H1 (cell line): ENCODE measurements around the gene PATL2. TPM values are rescaled to one million over a fixed set of nuclear protein-coding genes. Genes with fewer than 3 reads are reported as not detected.

Experiments
- CTCF ChIA-PET: fragments of 300-600 bp; sonication (Branson Sonifier 250); formaldehyde crosslinking; loops from one replicate; lab custom pipeline; 2021; ENCODE audit not compliant: partially characterized antibody; lab: Charles Lee
- POLR2A ChIA-PET: fragments of 300-600 bp; sonication (Branson Sonifier 250); formaldehyde crosslinking; loops from one replicate; lab custom pipeline; 2021; ENCODE audit warnings: inconsistent platforms; ENCODE audit not compliant: partially characterized antibody; lab: Charles Lee
- DNase-seq, 2 experiments: peaks; one replicate each; pipeline versions ENCODE4 v3.0.0 to v3.0.0-alpha.2; 2010 to 2022; ENCODE audit warnings: low spot score in 2 of 2, low read depth in 1 of 2, mixed read lengths in 1 of 2
- FAIRE-seq: peaks from 2 replicates; lab custom pipeline; 2011; peaks lifted over from hg19 to GRCh38; lab: Jason Lieb, UNC
- H2AFZ ChIP-seq: 2 replicates; pipeline ENCODE4 v1.8.1; 2012; ENCODE audit warnings: low read length, inconsistent platforms
- H2AK5ac ChIP-seq: 2 replicates; pipeline ENCODE4 v1.6.1; 2013; ENCODE audit warnings: low read depth, low read length
- H2BK120ac ChIP-seq: replicated peaks from 2 replicates; pipeline ENCODE3; 2013; ENCODE audit warnings: low read depth, low read length, inconsistent platforms
- H2BK12ac ChIP-seq: 2 replicates; pipeline ENCODE4 v1.6.1; 2013; ENCODE audit warnings: low read depth, low read length
- H2BK15ac ChIP-seq: 2 replicates; pipeline ENCODE4 v1.6.1; 2013; ENCODE audit warnings: low read length
- H2BK20ac ChIP-seq: 2 replicates; pipeline ENCODE4 v1.6.1; 2013; ENCODE audit warnings: low read length
- H2BK5ac ChIP-seq: 2 replicates; pipeline ENCODE4 v1.6.1; 2013; ENCODE audit warnings: low read depth, low read length
- H3K14ac ChIP-seq: 2 replicates; pipeline ENCODE4 v1.6.1; 2013; ENCODE audit warnings: inconsistent platforms; ENCODE audit not compliant: insufficient read length
- H3K18ac ChIP-seq: 2 replicates; pipeline ENCODE4 v1.6.1; 2013; ENCODE audit warnings: low read length; ENCODE audit errors: extremely low read depth
- H3K23ac ChIP-seq: 2 replicates; pipeline ENCODE4 v1.6.1; 2013; ENCODE audit warnings: inconsistent platforms; ENCODE audit not compliant: insufficient read length
- H3K23me2 ChIP-seq: 2 replicates; pipeline ENCODE4 v1.6.1; 2013; ENCODE audit warnings: low read depth, low read length
- H3K27ac ChIP-seq: 2 replicates; pipeline ENCODE4 v1.6.1; 2011; ENCODE audit warnings: low read depth, low read length, inconsistent platforms
- H3K27me3 ChIP-seq, 4 experiments: replicated peaks in 1 of 4; 1 replicate in 1 of 4; 2 replicates in 3 of 4; pipeline versions ENCODE4 v1.6.1 to v1.8.1; 2011 to 2013; ENCODE audit warnings: low read length in 3 of 4, mild to moderate bottlenecking in 3 of 4, inconsistent platforms in 2 of 4, mixed read lengths in 2 of 4, moderate library complexity in 1 of 4; ENCODE audit not compliant: control insufficient read depth in 3 of 4, insufficient read depth in 3 of 4; ENCODE audit errors: extremely low read depth in 1 of 4
- H3K36me3 ChIP-seq, 4 experiments: 2 replicates each; pipeline versions ENCODE4 v1.6.1 to v1.8.1; 2011 to 2013; ENCODE audit warnings: mild to moderate bottlenecking in 4 of 4, low read length in 3 of 4, moderate library complexity in 2 of 4, control low read depth in 1 of 4, inconsistent platforms in 1 of 4; ENCODE audit not compliant: insufficient read depth in 4 of 4, control insufficient read depth in 2 of 4
- H3K4ac ChIP-seq: replicated peaks from 2 replicates; pipeline ENCODE3; 2013; ENCODE audit warnings: low read length, low read depth, mixed read lengths, inconsistent platforms; ENCODE audit not compliant: insufficient read length
- H3K4me1 ChIP-seq, 4 experiments: replicated peaks in 1 of 4; 1 replicate in 1 of 4; 2 replicates in 3 of 4; pipeline versions ENCODE4 v1.6.1 to v1.8.1; 2011 to 2013; ENCODE audit warnings: low read length in 3 of 4, inconsistent platforms in 2 of 4, mixed read lengths in 1 of 4; ENCODE audit not compliant: insufficient read depth in 4 of 4, control insufficient read depth in 3 of 4
- H3K4me2 ChIP-seq, 2 experiments: 2 replicates each; pipeline versions ENCODE4 v1.6.1 to v1.8.1; 2011 to 2013; ENCODE audit warnings: low read depth in 2 of 2, low read length in 2 of 2, control low read depth in 1 of 2, inconsistent platforms in 1 of 2, mild to moderate bottlenecking in 1 of 2; ENCODE audit not compliant: insufficient read depth in 1 of 2
- H3K4me3 ChIP-seq, 4 experiments: fragments of 200-600, 300-600 bp in 1 of 4; sonication (generic), shearing (Covaris generic), sonication (Bioruptor Twin) in 1 of 4; 2 replicates each; pipeline versions ENCODE4 v1.5.1 to v1.8.1; 2011 to 2016; ENCODE audit warnings: low read length in 4 of 4, low read depth in 3 of 4, control low read depth in 2 of 4, inconsistent platforms in 2 of 4, mild to moderate bottlenecking in 2 of 4, mixed read lengths in 1 of 4, moderate library complexity in 1 of 4; ENCODE audit not compliant: insufficient read depth in 2 of 4; ENCODE audit errors: extremely low read depth in 1 of 4
- H3K56ac ChIP-seq: replicated peaks from 2 replicates; pipeline ENCODE3; 2013; ENCODE audit warnings: low read depth, mild to moderate bottlenecking, mixed read lengths, low read length, inconsistent platforms; ENCODE audit not compliant: insufficient read length
- H3K79me1 ChIP-seq: 2 replicates; pipeline ENCODE4 v1.6.1; 2013; ENCODE audit warnings: low read depth, low read length, control low read depth
- H3K79me2 ChIP-seq, 2 experiments: 2 replicates each; pipeline versions ENCODE4 v1.6.1 to v1.8.1; 2012 to 2013; ENCODE audit warnings: low read length in 2 of 2, mild to moderate bottlenecking in 2 of 2, inconsistent platforms in 1 of 2; ENCODE audit not compliant: insufficient read depth in 2 of 2, control insufficient read depth in 1 of 2
- H3K9ac ChIP-seq, 4 experiments: replicated peaks in 1 of 4; 1 replicate in 1 of 4; 2 replicates in 3 of 4; pipeline versions ENCODE4 v1.6.1 to v1.8.1; 2011 to 2013; ENCODE audit warnings: low read depth in 3 of 4, low read length in 3 of 4, control low read depth in 2 of 4, mild to moderate bottlenecking in 2 of 4, moderate library complexity in 2 of 4, inconsistent platforms in 1 of 4; ENCODE audit errors: extremely low read depth in 1 of 4
- H3K9me3 ChIP-seq, 2 experiments: 2 replicates each; pipeline versions ENCODE4 v1.6.1 to v1.8.1; 2012 to 2013; ENCODE audit warnings: mild to moderate bottlenecking in 2 of 2, moderate library complexity in 2 of 2, control low read depth in 1 of 2, inconsistent platforms in 1 of 2, low read depth in 1 of 2, low read length in 1 of 2, mixed read lengths in 1 of 2; ENCODE audit not compliant: insufficient read depth in 2 of 2
- H4K20me1 ChIP-seq, 2 experiments: replicated peaks in 1 of 2; 2 replicates each; pipeline versions ENCODE3 to v1.8.1; 2011 to 2013; ENCODE audit warnings: inconsistent platforms in 2 of 2, low read length in 2 of 2, mild to moderate bottlenecking in 1 of 2; ENCODE audit not compliant: insufficient read depth in 2 of 2, control insufficient read depth in 1 of 2
- H4K5ac ChIP-seq: 2 replicates; pipeline ENCODE4 v1.6.1; 2013; ENCODE audit warnings: low read length, low read depth, mixed read lengths, inconsistent platforms; ENCODE audit not compliant: insufficient read length
- H4K8ac ChIP-seq: 2 replicates; pipeline ENCODE4 v1.8.0; 2013; ENCODE audit warnings: mild to moderate bottlenecking, moderate library complexity, low read length, inconsistent platforms; ENCODE audit not compliant: insufficient read depth; ENCODE audit errors: extremely low read depth
- H4K91ac ChIP-seq: replicated peaks from 2 replicates; pipeline ENCODE3; 2013; ENCODE audit warnings: low read length, mixed read lengths, inconsistent platforms; ENCODE audit not compliant: insufficient read length
- KDM4A ChIP-seq: IDR thresholded peaks from one replicate; pipeline ENCODE4 v1.7.1; 2012; ENCODE audit warnings: low read depth, mild to moderate bottlenecking, moderate library complexity, low read length, inconsistent platforms; ENCODE audit not compliant: severe bottlenecking
- KDM5A ChIP-seq: fragments of 200-600 bp; IDR thresholded peaks from 2 replicates; pipeline ENCODE4 v1.7.1; 2012; ENCODE audit warnings: mild to moderate bottlenecking, low read length, inconsistent platforms, mixed read lengths
- NANOG ChIP-seq: IDR thresholded peaks from 2 replicates; pipeline ENCODE4 v1.6.1; 2011; ENCODE audit warnings: low read length, low read depth, mild to moderate bottlenecking, inconsistent platforms; ENCODE audit not compliant: insufficient read depth, poor library complexity, severe bottlenecking
- NRF1 ChIP-seq: IDR thresholded peaks from 2 replicates; pipeline ENCODE4 v1.6.1; 2011; ENCODE audit warnings: mild to moderate bottlenecking, low read depth, low read length, improper control_type of control experiment
- RBBP5 ChIP-seq: IDR thresholded peaks from 2 replicates; pipeline ENCODE4 v1.7.1; 2012; ENCODE audit warnings: low read depth, mild to moderate bottlenecking, inconsistent platforms, low read length, moderate library complexity, borderline replicate concordance
- SP4 ChIP-seq: IDR thresholded peaks from 2 replicates; pipeline ENCODE4 v1.6.1; 2012; ENCODE audit warnings: low read length, inconsistent platforms
- SRF ChIP-seq: IDR thresholded peaks from 2 replicates; pipeline ENCODE4 v1.6.1; 2011; ENCODE audit warnings: mild to moderate bottlenecking, low read depth, low read length, moderate library complexity
- TBP ChIP-seq: IDR thresholded peaks from 2 replicates; pipeline ENCODE4 v1.6.1; 2011; ENCODE audit warnings: low read depth, low read length, improper control_type of control experiment
- WGBS, 2 experiments: shearing (Covaris generic) in 1 of 2; methylation state at CpG; one replicate each; pipeline versions ENCODE4 v1.1.6 to v1.1.7; 2013 to 2015; ENCODE audit warnings: low lambda C conversion rate in 2 of 2, mixed read lengths in 2 of 2, inconsistent platforms in 1 of 2, low coverage in 1 of 2, missing lambda C conversion rate in 1 of 2; ENCODE audit not compliant: insufficient replicate concordance in 2 of 2, insufficient coverage in 1 of 2, insufficient read length in 1 of 2; ENCODE audit errors: extremely low coverage in 1 of 2, missing lambda C conversion rate in 1 of 2; 5-methylcytosine and 5-hydroxymethylcytosine counted together
- polyA plus RNA-seq, 7 experiments: library from polyadenylated mRNA; depleted of rRNA in 3 of 7; stranded (reverse) in 5 of 7; unstranded in 2 of 7; fragments of >200 nt in 5 of 7; fragments of 200-250 nt in 2 of 7; gene quantifications; 1 replicate in 5 of 7; 2 replicates in 1 of 7; 4 replicates in 1 of 7; pipeline versions ENCODE4 v1.2.1 to v1.2.3, GENCODE V29; 2011 to 2013; ENCODE audit warnings: missing spikeins in 2 of 7, mixed read lengths in 2 of 7
- total RNA-seq: library from RNA; stranded (reverse); fragmentation: NEBNext Ultra II Directional; extraction: Animal tissue kit (Norgen Biotek cat#: 25700); gene quantifications from 2 replicates; pipeline ENCODE4 v1.2.1, GENCODE V29; 2021
- TF ChIP-seq, protein P1 (sequence below): IDR thresholded peaks from 2 replicates; pipeline ENCODE4 v1.6.1; 2012; ENCODE audit warnings: inconsistent platforms
- TF ChIP-seq, protein P2 (sequence below): IDR thresholded peaks from 2 replicates; pipeline ENCODE4 v1.6.1; 2011; ENCODE audit warnings: low read depth, mild to moderate bottlenecking, low read length; ENCODE audit not compliant: insufficient read depth

The PATL2 gene
- total and polyA plus RNA-seq, 2 of the 8 experiments (the other 6 are each of a cell fraction or from before 2014, with no cell fraction given) = 0.65 to 1.3 TPM

DNA sequence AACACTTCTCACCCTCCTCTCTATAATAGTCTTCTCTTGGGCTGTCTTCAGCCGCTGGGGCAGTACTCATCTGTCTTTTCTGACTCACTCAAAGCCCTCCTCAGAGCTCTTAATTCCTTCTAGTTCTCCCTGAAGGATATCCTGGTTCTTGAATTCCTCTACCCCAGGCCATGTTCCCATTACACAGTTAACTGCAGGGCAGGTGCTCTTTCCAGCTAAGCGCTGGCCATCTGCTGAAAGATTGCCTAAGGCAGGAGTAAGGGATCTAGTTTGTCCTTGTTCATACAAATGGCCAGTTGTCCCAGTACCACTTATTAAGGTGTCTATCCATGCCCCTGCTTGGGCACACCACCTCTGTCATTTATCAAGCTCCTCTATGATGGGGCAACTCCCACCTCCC, 37.5 kb downstream of the PATL2 start:
- Histone ChIP-seq H3K27me3 (no peaks in the 10 kb centered on the region), H2BK5ac (no peak overlapping the region), H4K91ac (no peak overlapping the region), H3K4me1 (no peaks in the 10 kb centered on the region), H3K56ac (no peak overlapping the region), H3K4me3 (no peak overlapping the region), H3K36me3 (no peaks in the 10 kb centered on the region), H3K9me3 (no peaks in the 10 kb centered on the region), H3K79me2 (no peaks in the 10 kb centered on the region), H2BK12ac (no peak overlapping the region), H3K23me2 (no peaks in the 10 kb centered on the region), H3K9ac (no peak overlapping the region), H3K18ac (no peak overlapping the region), H2BK120ac (no peak overlapping the region), H3K4ac (no peak overlapping the region), H2BK20ac (no peak overlapping the region), H2AK5ac (no peak overlapping the region), H3K14ac (no peak overlapping the region), H2AFZ (no peak overlapping the region), H4K5ac (no peak overlapping the region), H3K23ac (no peak overlapping the region), H3K27ac (no peak overlapping the region), H3K79me1 (no peaks in the 10 kb centered on the region), H2BK15ac (no peak overlapping the region), H3K4me2 (no peak overlapping the region), H4K20me1 (no peaks in the 10 kb centered on the region), H4K8ac (no peak overlapping the region)
- 90% methylated on average over 2 of the region's 2 CpGs; no CpG with 5 or more reads in 1 of the 2 experiments for WGBS, 2 experiments
- CTCF ChIA-PET = interaction anchor here (1.3 to 3.5 kb wide), 2 partner anchors 9 kb away, joined by 3 to 20 read pairs; partner anchors contain the start of gene SPG11
- POLR2A ChIA-PET = interaction anchor here (0.6 to 2.6 kb wide), 4 partner anchors 9 to 140 kb away, joined by 3 to 7 read pairs (median 3); partner anchors contain the start of gene SPG11
- DNase-seq (no peak), FAIRE-seq (no peak)
- TF ChIP-seq SP4 = no peak
- TF ChIP-seq NRF1 = no peak
- no peak for TF ChIP-seq SRF
- TF ChIP-seq KDM5A = no peak
- TF ChIP-seq NANOG = no peak
- TF ChIP-seq RBBP5 = no peak
- TF ChIP-seq TBP = no peak
- TF ChIP-seq, protein P1, sequence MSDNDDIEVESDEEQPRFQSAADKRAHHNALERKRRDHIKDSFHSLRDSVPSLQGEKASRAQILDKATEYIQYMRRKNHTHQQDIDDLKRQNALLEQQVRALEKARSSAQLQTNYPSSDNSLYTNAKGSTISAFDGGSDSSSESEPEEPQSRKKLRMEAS = no peak
- no peak for TF ChIP-seq KDM4A
- TF ChIP-seq, protein P2, sequence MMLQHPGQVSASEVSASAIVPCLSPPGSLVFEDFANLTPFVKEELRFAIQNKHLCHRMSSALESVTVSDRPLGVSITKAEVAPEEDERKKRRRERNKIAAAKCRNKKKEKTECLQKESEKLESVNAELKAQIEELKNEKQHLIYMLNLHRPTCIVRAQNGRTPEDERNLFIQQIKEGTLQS = no peak
